GM23338 (cell line): ENCODE data around the gene KRT71. TPM values are rescaled to one million over a fixed set of nuclear protein-coding genes. Genes with fewer than 3 reads are reported as not detected.

Source experiments
- ATAC-seq: fragments of 200-7000 bp; cut with Tn5 transposase; 3 replicates; pipeline ENCODE4 v1.9.1; 2020
- DNase-seq: peaks from one replicate; pipeline ENCODE4 v3.0.0-alpha.2; 2015; ENCODE audit warnings: low spot score
- H2AFZ ChIP-seq: fragments of 200-600 bp; sonication (generic); 2 replicates; pipeline ENCODE4 v1.8.0; 2016; ENCODE audit warnings: antibody characterized with exemption, mild to moderate bottlenecking, moderate library complexity
- H3F3A ChIP-seq: fragments of 200-600 bp; sonication (generic); replicated peaks from 2 replicates; pipeline ENCODE4 v1.8.0; 2017; ENCODE audit warnings: antibody characterized with exemption, mixed run types, low read depth
- H3K27ac ChIP-seq: fragments of 200-600 bp; sonication (generic); 2 replicates; pipeline ENCODE4 v1.6.1; 2016; ENCODE audit warnings: low read depth
- H3K27me3 ChIP-seq: fragments of 200-600 bp; sonication (generic); 2 replicates; pipeline ENCODE4 v1.8.0; 2016; ENCODE audit warnings: mild to moderate bottlenecking, mixed run types, moderate library complexity; ENCODE audit not compliant: insufficient read depth
- H3K36me3 ChIP-seq: fragments of 200-600 bp; sonication (generic); 2 replicates; pipeline ENCODE4 v1.8.0; 2016; ENCODE audit warnings: mild to moderate bottlenecking; ENCODE audit not compliant: insufficient read depth
- H3K4me1 ChIP-seq: fragments of 200-600 bp; sonication (generic); 2 replicates; pipeline ENCODE4 v1.8.0; 2016; ENCODE audit warnings: mild to moderate bottlenecking, moderate library complexity; ENCODE audit not compliant: insufficient read depth
- H3K4me2 ChIP-seq: fragments of 200-600 bp; sonication (generic); 2 replicates; pipeline ENCODE4 v1.7.1; 2017; ENCODE audit warnings: mixed run types
- H3K4me3 ChIP-seq: fragments of 200-600 bp; sonication (generic); 2 replicates; pipeline ENCODE4 v1.6.1; 2016; ENCODE audit warnings: mixed run types
- H3K79me2 ChIP-seq: fragments of 200-600 bp; sonication (generic); replicated peaks from 2 replicates; pipeline ENCODE4 v1.8.0; 2017; ENCODE audit warnings: mild to moderate bottlenecking; ENCODE audit not compliant: insufficient read depth
- H3K9me2 ChIP-seq: fragments of 200-600 bp; sonication (generic); 2 replicates; pipeline ENCODE4 v1.8.0; 2017; ENCODE audit not compliant: insufficient read depth
- H4K20me1 ChIP-seq: fragments of 200-600 bp; sonication (generic); replicated peaks from 2 replicates; pipeline ENCODE4 v1.8.0; 2017; ENCODE audit warnings: mild to moderate bottlenecking; ENCODE audit not compliant: insufficient read depth
- H3K27ac Mint-ChIP-seq: 2 replicates; pipeline ENCODE4 v1.8.0; 2020; ENCODE audit warnings: inconsistent platforms, mild to moderate bottlenecking, moderate library complexity, mixed read lengths
- H3K27me3 Mint-ChIP-seq: 3 replicates; pipeline ENCODE4 v1.8.0; 2022; ENCODE audit warnings: low read depth, mild to moderate bottlenecking, moderate library complexity, mixed read lengths, inconsistent platforms; ENCODE audit not compliant: insufficient read depth, poor library complexity
- H3K36me3 Mint-ChIP-seq: 3 replicates; pipeline ENCODE4 v1.8.0; 2021; ENCODE audit warnings: low read depth, mild to moderate bottlenecking, inconsistent platforms, moderate library complexity, mixed read lengths
- H3K4me1 Mint-ChIP-seq: 3 replicates; pipeline ENCODE4 v1.8.0; 2020; ENCODE audit warnings: mild to moderate bottlenecking, inconsistent platforms, mixed read lengths
- H3K4me3 Mint-ChIP-seq: 3 replicates; pipeline ENCODE4 v1.8.0; 2021; ENCODE audit warnings: moderate library complexity, mild to moderate bottlenecking, inconsistent platforms, mixed read lengths
- H3K9me3 Mint-ChIP-seq: 3 replicates; pipeline ENCODE4 v1.8.0; 2020; ENCODE audit warnings: moderate library complexity, mild to moderate bottlenecking, inconsistent platforms, mixed read lengths
- CREB1 ChIP-seq: fragments of 250-450 bp; sonication (Bioruptor Pico); IDR thresholded peaks from 2 replicates; pipeline ENCODE4 v1.5.0; 2020; ENCODE audit warnings: low read depth, mild to moderate bottlenecking, moderate library complexity
- EZH2 ChIP-seq: fragments of 200-600 bp; sonication (generic); IDR thresholded peaks from one replicate; pipeline ENCODE4 v1.8.0; 2017; ENCODE audit warnings: antibody characterized with exemption, mild to moderate bottlenecking, low read depth; ENCODE audit not compliant: unreplicated experiment
- EZH2phosphoT487 ChIP-seq: fragments of 200-600 bp; sonication (generic); IDR thresholded peaks from one replicate; pipeline ENCODE4 v1.8.1; 2018; ENCODE audit warnings: antibody characterized with exemption; ENCODE audit not compliant: unreplicated experiment
- JUNB ChIP-seq: IDR thresholded peaks from one replicate; pipeline ENCODE4 v1.6.1; 2016; ENCODE audit warnings: antibody characterized with exemption; ENCODE audit not compliant: unreplicated experiment
- NANOG ChIP-seq: IDR thresholded peaks from 2 replicates; pipeline ENCODE4 v1.6.1; 2016; ENCODE audit warnings: antibody characterized with exemption, borderline replicate concordance
- POLR2AphosphoS5 ChIP-seq: IDR thresholded peaks from 2 replicates; pipeline ENCODE4 v1.6.1; 2016; ENCODE audit warnings: antibody characterized with exemption, low read depth
- STAT1 ChIP-seq: IDR thresholded peaks from one replicate; pipeline ENCODE4 v1.6.1; 2016; ENCODE audit warnings: antibody characterized with exemption; ENCODE audit not compliant: unreplicated experiment
- ZNF114 ChIP-seq: fragments of 250-450 bp; sonication (Bioruptor Pico); IDR thresholded peaks from 2 replicates; pipeline ENCODE4 v1.5.0; 2020; ENCODE audit warnings: mild to moderate bottlenecking, moderate library complexity
- ZNF331 ChIP-seq: fragments of 250-450 bp; sonication (Bioruptor Pico); IDR thresholded peaks from 2 replicates; pipeline ENCODE4 v1.5.0; 2020; ENCODE audit warnings: low read depth, mild to moderate bottlenecking, moderate library complexity
- polyA plus RNA-seq: library from polyadenylated mRNA; unstranded; fragments of >200 nt; fragmentation: Nextera tagmentation; extraction: Ambion mirVana; gene quantifications from 2 replicates; pipeline ENCODE4 v1.2.1, GENCODE V29; 2016
- total RNA-seq: library from RNA; depleted of rRNA; stranded (reverse); fragments of >200 nt; shearing (Covaris generic); gene quantifications from 2 replicates; pipeline ENCODE4 v1.2.3, GENCODE V29; 2014
- TF ChIP-seq, protein P1 (sequence below), 2 experiments: fragments of 200-600 bp in 1 of 2; sonication (generic) in 1 of 2; conservative IDR thresholded peaks; 2 replicates each; pipeline versions ENCODE4 v1.5.1 to v1.6.1; 2016 to 2017; ENCODE audit warnings: antibody characterized with exemption in 2 of 2, low read depth in 2 of 2, mild to moderate bottlenecking in 2 of 2, moderate library complexity in 1 of 2
- TF ChIP-seq, protein P2 (sequence below): IDR thresholded peaks from one replicate; pipeline ENCODE4 v1.6.1; 2018; ENCODE audit warnings: antibody characterized with exemption; ENCODE audit not compliant: unreplicated experiment
- TF ChIP-seq, protein P3 (sequence below): fragments of 250-450 bp; sonication (Bioruptor Pico); IDR thresholded peaks from 2 replicates; pipeline ENCODE4 v1.5.0; 2020; ENCODE audit warnings: mild to moderate bottlenecking, moderate library complexity
- TF ChIP-seq, protein P4 (sequence below): IDR thresholded peaks from 2 replicates; pipeline ENCODE4 v1.6.1; 2016; ENCODE audit warnings: antibody characterized with exemption

The KRT71 gene
- total and polyA plus RNA-seq, 2 experiments from 2014 or later = not detected

DNA sequence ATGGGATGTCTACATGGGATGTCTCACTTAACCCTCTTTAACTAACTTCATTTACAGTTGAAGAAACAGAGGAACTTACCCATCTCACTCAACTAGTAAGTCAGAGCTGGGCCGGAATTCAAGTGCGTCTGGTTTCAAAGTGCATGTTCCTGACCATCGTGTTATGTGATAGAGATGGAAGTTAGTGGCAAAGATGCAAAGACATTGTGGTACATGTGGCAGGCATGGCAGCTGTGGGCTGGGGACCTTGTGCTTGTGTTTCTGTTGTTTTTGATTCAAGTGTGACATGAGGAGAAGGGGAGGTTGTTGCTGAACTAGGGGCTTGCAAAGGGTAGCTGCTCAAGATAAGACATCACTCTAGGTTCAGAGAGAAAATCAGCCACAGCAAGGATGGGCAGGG is 23.0 kb upstream of the KRT71 start:
- DNase-seq (no peak), ATAC-seq (no peak)
- Mint-ChIP-seq H3K9me3 (no peaks in the 10 kb centered on the region), H3K4me3 (no peak overlapping the region), H3K4me1 (no peaks in the 10 kb centered on the region), H3K36me3 (no peaks in the 10 kb centered on the region), H3K27me3 (peaks cover 3% of the 10 kb centered on the region), H3K27ac (no peak overlapping the region)
- no peak for TF ChIP-seq NANOG
- no peak for TF ChIP-seq EZH2phosphoT487
- TF ChIP-seq, protein P1, sequence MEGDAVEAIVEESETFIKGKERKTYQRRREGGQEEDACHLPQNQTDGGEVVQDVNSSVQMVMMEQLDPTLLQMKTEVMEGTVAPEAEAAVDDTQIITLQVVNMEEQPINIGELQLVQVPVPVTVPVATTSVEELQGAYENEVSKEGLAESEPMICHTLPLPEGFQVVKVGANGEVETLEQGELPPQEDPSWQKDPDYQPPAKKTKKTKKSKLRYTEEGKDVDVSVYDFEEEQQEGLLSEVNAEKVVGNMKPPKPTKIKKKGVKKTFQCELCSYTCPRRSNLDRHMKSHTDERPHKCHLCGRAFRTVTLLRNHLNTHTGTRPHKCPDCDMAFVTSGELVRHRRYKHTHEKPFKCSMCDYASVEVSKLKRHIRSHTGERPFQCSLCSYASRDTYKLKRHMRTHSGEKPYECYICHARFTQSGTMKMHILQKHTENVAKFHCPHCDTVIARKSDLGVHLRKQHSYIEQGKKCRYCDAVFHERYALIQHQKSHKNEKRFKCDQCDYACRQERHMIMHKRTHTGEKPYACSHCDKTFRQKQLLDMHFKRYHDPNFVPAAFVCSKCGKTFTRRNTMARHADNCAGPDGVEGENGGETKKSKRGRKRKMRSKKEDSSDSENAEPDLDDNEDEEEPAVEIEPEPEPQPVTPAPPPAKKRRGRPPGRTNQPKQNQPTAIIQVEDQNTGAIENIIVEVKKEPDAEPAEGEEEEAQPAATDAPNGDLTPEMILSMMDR (conservative IDR thresholded peaks at IDR 0.05; ENCODE audit: low read depth in 2 of 2) = no peak
- TF ChIP-seq, protein P2, sequence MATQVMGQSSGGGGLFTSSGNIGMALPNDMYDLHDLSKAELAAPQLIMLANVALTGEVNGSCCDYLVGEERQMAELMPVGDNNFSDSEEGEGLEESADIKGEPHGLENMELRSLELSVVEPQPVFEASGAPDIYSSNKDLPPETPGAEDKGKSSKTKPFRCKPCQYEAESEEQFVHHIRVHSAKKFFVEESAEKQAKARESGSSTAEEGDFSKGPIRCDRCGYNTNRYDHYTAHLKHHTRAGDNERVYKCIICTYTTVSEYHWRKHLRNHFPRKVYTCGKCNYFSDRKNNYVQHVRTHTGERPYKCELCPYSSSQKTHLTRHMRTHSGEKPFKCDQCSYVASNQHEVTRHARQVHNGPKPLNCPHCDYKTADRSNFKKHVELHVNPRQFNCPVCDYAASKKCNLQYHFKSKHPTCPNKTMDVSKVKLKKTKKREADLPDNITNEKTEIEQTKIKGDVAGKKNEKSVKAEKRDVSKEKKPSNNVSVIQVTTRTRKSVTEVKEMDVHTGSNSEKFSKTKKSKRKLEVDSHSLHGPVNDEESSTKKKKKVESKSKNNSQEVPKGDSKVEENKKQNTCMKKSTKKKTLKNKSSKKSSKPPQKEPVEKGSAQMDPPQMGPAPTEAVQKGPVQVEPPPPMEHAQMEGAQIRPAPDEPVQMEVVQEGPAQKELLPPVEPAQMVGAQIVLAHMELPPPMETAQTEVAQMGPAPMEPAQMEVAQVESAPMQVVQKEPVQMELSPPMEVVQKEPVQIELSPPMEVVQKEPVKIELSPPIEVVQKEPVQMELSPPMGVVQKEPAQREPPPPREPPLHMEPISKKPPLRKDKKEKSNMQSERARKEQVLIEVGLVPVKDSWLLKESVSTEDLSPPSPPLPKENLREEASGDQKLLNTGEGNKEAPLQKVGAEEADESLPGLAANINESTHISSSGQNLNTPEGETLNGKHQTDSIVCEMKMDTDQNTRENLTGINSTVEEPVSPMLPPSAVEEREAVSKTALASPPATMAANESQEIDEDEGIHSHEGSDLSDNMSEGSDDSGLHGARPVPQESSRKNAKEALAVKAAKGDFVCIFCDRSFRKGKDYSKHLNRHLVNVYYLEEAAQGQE = no peak
- TF ChIP-seq CREB1 (CRISPR knock-in tag) = no peak
- TF ChIP-seq, protein P3, sequence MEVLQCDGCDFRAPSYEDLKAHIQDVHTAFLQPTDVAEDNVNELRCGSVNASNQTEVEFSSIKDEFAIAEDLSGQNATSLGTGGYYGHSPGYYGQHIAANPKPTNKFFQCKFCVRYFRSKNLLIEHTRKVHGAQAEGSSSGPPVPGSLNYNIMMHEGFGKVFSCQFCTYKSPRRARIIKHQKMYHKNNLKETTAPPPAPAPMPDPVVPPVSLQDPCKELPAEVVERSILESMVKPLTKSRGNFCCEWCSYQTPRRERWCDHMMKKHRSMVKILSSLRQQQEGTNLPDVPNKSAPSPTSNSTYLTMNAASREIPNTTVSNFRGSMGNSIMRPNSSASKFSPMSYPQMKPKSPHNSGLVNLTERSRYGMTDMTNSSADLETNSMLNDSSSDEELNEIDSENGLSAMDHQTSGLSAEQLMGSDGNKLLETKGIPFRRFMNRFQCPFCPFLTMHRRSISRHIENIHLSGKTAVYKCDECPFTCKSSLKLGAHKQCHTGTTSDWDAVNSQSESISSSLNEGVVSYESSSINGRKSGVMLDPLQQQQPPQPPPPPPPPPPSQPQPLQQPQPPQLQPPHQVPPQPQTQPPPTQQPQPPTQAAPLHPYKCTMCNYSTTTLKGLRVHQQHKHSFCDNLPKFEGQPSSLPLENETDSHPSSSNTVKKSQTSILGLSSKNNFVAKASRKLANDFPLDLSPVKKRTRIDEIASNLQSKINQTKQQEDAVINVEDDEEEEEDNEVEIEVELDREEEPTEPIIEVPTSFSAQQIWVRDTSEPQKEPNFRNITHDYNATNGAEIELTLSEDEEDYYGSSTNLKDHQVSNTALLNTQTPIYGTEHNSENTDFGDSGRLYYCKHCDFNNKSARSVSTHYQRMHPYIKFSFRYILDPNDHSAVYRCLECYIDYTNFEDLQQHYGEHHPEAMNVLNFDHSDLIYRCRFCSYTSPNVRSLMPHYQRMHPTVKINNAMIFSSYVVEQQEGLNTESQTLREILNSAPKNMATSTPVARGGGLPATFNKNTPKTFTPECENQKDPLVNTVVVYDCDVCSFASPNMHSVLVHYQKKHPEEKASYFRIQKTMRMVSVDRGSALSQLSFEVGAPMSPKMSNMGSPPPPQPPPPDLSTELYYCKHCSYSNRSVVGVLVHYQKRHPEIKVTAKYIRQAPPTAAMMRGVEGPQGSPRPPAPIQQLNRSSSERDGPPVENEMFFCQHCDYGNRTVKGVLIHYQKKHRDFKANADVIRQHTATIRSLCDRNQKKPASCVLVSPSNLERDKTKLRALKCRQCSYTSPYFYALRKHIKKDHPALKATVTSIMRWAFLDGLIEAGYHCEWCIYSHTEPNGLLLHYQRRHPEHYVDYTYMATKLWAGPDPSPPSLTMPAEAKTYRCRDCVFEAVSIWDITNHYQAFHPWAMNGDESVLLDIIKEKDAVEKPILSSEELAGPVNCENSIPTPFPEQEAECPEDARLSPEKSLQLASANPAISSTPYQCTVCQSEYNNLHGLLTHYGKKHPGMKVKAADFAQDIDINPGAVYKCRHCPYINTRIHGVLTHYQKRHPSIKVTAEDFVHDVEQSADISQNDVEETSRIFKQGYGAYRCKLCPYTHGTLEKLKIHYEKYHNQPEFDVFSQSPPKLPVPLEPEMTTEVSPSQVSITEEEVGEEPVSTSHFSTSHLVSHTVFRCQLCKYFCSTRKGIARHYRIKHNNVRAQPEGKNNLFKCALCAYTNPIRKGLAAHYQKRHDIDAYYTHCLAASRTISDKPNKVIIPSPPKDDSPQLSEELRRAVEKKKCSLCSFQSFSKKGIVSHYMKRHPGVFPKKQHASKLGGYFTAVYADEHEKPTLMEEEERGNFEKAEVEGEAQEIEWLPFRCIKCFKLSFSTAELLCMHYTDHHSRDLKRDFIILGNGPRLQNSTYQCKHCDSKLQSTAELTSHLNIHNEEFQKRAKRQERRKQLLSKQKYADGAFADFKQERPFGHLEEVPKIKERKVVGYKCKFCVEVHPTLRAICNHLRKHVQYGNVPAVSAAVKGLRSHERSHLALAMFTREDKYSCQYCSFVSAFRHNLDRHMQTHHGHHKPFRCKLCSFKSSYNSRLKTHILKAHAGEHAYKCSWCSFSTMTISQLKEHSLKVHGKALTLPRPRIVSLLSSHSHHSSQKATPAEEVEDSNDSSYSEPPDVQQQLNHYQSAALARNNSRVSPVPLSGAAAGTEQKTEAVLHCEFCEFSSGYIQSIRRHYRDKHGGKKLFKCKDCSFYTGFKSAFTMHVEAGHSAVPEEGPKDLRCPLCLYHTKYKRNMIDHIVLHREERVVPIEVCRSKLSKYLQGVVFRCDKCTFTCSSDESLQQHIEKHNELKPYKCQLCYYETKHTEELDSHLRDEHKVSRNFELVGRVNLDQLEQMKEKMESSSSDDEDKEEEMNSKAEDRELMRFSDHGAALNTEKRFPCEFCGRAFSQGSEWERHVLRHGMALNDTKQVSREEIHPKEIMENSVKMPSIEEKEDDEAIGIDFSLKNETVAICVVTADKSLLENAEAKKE (CRISPR knock-in tag) = no peak
- TF ChIP-seq ZNF331 (CRISPR knock-in tag) = no peak
- TF ChIP-seq POLR2AphosphoS5 = no peak
- TF ChIP-seq EZH2 = no peak
- TF ChIP-seq, protein P4, sequence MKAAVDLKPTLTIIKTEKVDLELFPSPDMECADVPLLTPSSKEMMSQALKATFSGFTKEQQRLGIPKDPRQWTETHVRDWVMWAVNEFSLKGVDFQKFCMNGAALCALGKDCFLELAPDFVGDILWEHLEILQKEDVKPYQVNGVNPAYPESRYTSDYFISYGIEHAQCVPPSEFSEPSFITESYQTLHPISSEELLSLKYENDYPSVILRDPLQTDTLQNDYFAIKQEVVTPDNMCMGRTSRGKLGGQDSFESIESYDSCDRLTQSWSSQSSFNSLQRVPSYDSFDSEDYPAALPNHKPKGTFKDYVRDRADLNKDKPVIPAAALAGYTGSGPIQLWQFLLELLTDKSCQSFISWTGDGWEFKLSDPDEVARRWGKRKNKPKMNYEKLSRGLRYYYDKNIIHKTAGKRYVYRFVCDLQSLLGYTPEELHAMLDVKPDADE = no peak
- no peak for TF ChIP-seq ZNF114 (CRISPR knock-in tag)
- no peak for TF ChIP-seq STAT1
- no peak for TF ChIP-seq JUNB
- no peak overlapping the region for H3K4me3 ChIP-seq
- no peak overlapping the region for H3K27ac ChIP-seq
- no peaks in the 10 kb centered on the region for H3K36me3 ChIP-seq
- no peaks in the 10 kb centered on the region for H3K9me2 ChIP-seq
- H3F3A ChIP-seq = no peaks in the 10 kb centered on the region
- no peaks in the 10 kb centered on the region for H3K4me1 ChIP-seq
- H3K79me2 ChIP-seq = no peaks in the 10 kb centered on the region
- no peaks in the 10 kb centered on the region for H4K20me1 ChIP-seq
- no peaks in the 10 kb centered on the region for H3K27me3 ChIP-seq
- no peak overlapping the region for H3K4me2 ChIP-seq
- H2AFZ ChIP-seq = no peak overlapping the region
